GM12892 (cell line): ENCODE data around the gene TEKTIP1.

Source experiments
- POLR2A ChIP-seq: IDR thresholded peaks from 2 replicates; pipeline ENCODE4 v1.6.1; 2011; ENCODE audit warnings: low read depth, low read length, control low read depth
- POLR2AphosphoS5 ChIP-seq: IDR thresholded peaks from 2 replicates; pipeline ENCODE4 v1.6.1; 2011; ENCODE audit warnings: low read depth, low read length, control low read depth
- TAF1 ChIP-seq: IDR thresholded peaks from 2 replicates; pipeline ENCODE4 v1.6.1; 2011; ENCODE audit warnings: low read depth, mild to moderate bottlenecking, control low read depth, low read length, borderline replicate concordance

GRCh38 chr19:3590991-3591659 is 52.2 kb downstream of the TEKTIP1 start:
- TF ChIP-seq POLR2A (no peak), TAF1 (no peak), POLR2AphosphoS5 (no peak)
